Endothelial cell of umbilical vein (primary cell): ENCODE results near the gene GDPD3. TPM values are rescaled to one million over a fixed set of nuclear protein-coding genes. Genes with fewer than 3 reads are reported as not detected.

Experiments used
- BruUV-seq: library from RNA; stranded (reverse); fragments of 400-500 nt; replicated peaks from 2 replicates; lab custom pipeline; 2021; lab: Mats Ljungman, UMichigan
- CTCF ChIA-PET: fragments of 300-600, 350-600 bp; sonication (Branson Sonifier 250); formaldehyde crosslinking; loops from one replicate; lab custom pipeline; 2021; ENCODE audit warnings: antibody characterized with exemption, inconsistent platforms; lab: Charles Lee
- POLR2A ChIA-PET: fragments of 300-600, 350-600 bp; sonication (Branson Sonifier 250); formaldehyde crosslinking; loops from one replicate; lab custom pipeline; 2021; ENCODE audit warnings: antibody characterized with exemption, inconsistent platforms; lab: Charles Lee
- DNase-seq: peaks from one replicate; pipeline ENCODE4 v3.0.0-alpha.2; 2011; ENCODE audit warnings: low read depth, low spot score
- FAIRE-seq: peaks from 2 replicates; lab custom pipeline; 2011; peaks lifted over from hg19 to GRCh38; lab: Jason Lieb, UNC
- H2AFZ ChIP-seq: 2 replicates; pipeline ENCODE4 v1.6.0; 2012; ENCODE audit warnings: low read depth, low read length, control low read depth, inconsistent platforms
- H3K27ac ChIP-seq: 2 replicates; pipeline ENCODE4 v1.5.1; 2011; ENCODE audit warnings: low read depth, mild to moderate bottlenecking, control low read depth, low read length, moderate library complexity; ENCODE audit not compliant: insufficient read depth
- H3K27me3 ChIP-seq, 2 experiments: 2 replicates each; pipeline versions ENCODE4 v1.6.0 to v1.6.1; 2011; ENCODE audit warnings: low read length in 2 of 2, mixed read lengths in 1 of 2; ENCODE audit not compliant: control insufficient read depth in 2 of 2, insufficient read depth in 2 of 2
- H3K36me3 ChIP-seq, 2 experiments: 2 replicates in 1 of 2; 3 replicates in 1 of 2; pipeline ENCODE4 v1.5.1; 2011; ENCODE audit warnings: low read length in 2 of 2, mild to moderate bottlenecking in 1 of 2, moderate library complexity in 1 of 2; ENCODE audit not compliant: control insufficient read depth in 2 of 2, insufficient read depth in 2 of 2; ENCODE audit errors: extremely low read depth in 1 of 2
- H3K4me1 ChIP-seq: 3 replicates; pipeline ENCODE4 v1.5.1; 2011; ENCODE audit warnings: mild to moderate bottlenecking, low read length; ENCODE audit not compliant: control insufficient read depth, insufficient read depth; ENCODE audit errors: extremely low read depth
- H3K4me2 ChIP-seq: 2 replicates; pipeline ENCODE4 v1.6.1; 2011; ENCODE audit warnings: low read length, control low read depth, mixed read lengths; ENCODE audit not compliant: insufficient read depth
- H3K4me3 ChIP-seq, 3 experiments: fragments of 200-600 bp in 1 of 3; sonication (generic), shearing (Covaris generic) in 1 of 3; replicated peaks in 1 of 3; 2 replicates each; pipeline ENCODE4 v1.5.1; 2011 to 2016; ENCODE audit warnings: control low read depth in 3 of 3, low read length in 3 of 3, mild to moderate bottlenecking in 2 of 3, inconsistent platforms in 1 of 3, low read depth in 1 of 3, moderate library complexity in 1 of 3; ENCODE audit not compliant: insufficient read depth in 1 of 3
- H3K79me2 ChIP-seq: 2 replicates; pipeline ENCODE4 v1.6.0; 2012; ENCODE audit warnings: low read length, inconsistent platforms; ENCODE audit not compliant: control insufficient read depth, insufficient read depth
- H3K9ac ChIP-seq: replicated peaks from 2 replicates; pipeline ENCODE3; 2011; ENCODE audit warnings: low read length, control low read depth; ENCODE audit not compliant: insufficient read depth; ENCODE audit errors: extremely low read depth
- H3K9me1 ChIP-seq: replicated peaks from 3 replicates; pipeline ENCODE4 v1.6.0; 2011; ENCODE audit warnings: mild to moderate bottlenecking, low read length; ENCODE audit not compliant: control insufficient read depth, insufficient read depth; ENCODE audit errors: extremely low read depth
- H3K9me3 ChIP-seq: replicated peaks from 2 replicates; pipeline ENCODE4 v1.5.1; 2012; ENCODE audit warnings: low read length, inconsistent platforms; ENCODE audit not compliant: control insufficient read depth, insufficient read depth
- H4K20me1 ChIP-seq: replicated peaks from 2 replicates; pipeline ENCODE3; 2011; ENCODE audit warnings: mild to moderate bottlenecking, low read length; ENCODE audit not compliant: control insufficient read depth, insufficient read depth; ENCODE audit errors: extremely low read depth
- FOS ChIP-seq: IDR thresholded peaks from 2 replicates; pipeline ENCODE4 v1.6.1; 2011; ENCODE audit warnings: mild to moderate bottlenecking, low read length, moderate library complexity, borderline replicate concordance; ENCODE audit not compliant: insufficient read depth
- JUN ChIP-seq: IDR thresholded peaks from 2 replicates; pipeline ENCODE4 v1.6.1; 2011; ENCODE audit warnings: borderline replicate concordance, low read depth; ENCODE audit not compliant: insufficient read length, insufficient read depth
- MAX ChIP-seq: IDR thresholded peaks from 2 replicates; pipeline ENCODE4 v1.6.1; 2011; ENCODE audit not compliant: insufficient read depth, insufficient read length
- MYC ChIP-seq: IDR thresholded peaks from one replicate; pipeline ENCODE4 v1.6.1; 2011; ENCODE audit warnings: mild to moderate bottlenecking, low read depth, low read length
- POLR2A ChIP-seq: IDR thresholded peaks from 2 replicates; pipeline ENCODE4 v1.6.1; 2012; ENCODE audit warnings: low read depth, mild to moderate bottlenecking, control low read depth, low read length
- POLR2AphosphoS5 ChIP-seq: IDR thresholded peaks from 2 replicates; pipeline ENCODE4 v1.6.1; 2012; ENCODE audit warnings: low read depth, mild to moderate bottlenecking, control low read depth, low read length, moderate library complexity; ENCODE audit not compliant: insufficient read depth
- dilution Hi-C: fragments of 300-500 bp; cut with MboI; formaldehyde crosslinking; loops from one replicate; pipeline ENCODE4 v1.15.0; 2019; ENCODE audit warnings: low sequenced_read_pairs; ENCODE audit not compliant: extremely low pct_ligation_motif_present
- intact Hi-C: fragments of 100-400 bp; cut with micrococcal nuclease; formaldehyde crosslinking; loops from one replicate; pipeline ENCODE4 v1.10.0; 2022
- polyA plus RNA-seq, 4 experiments: library from polyadenylated mRNA; depleted of rRNA in 3 of 4; stranded (reverse) in 3 of 4; unstranded in 1 of 4; fragments of >200 nt; gene quantifications; 2 replicates each; pipeline versions ENCODE4 v1.2.1 to v1.2.3, GENCODE V29; 2011 to 2012; ENCODE audit warnings: missing spikeins in 1 of 4
- total RNA-seq: library from RNA; stranded (reverse); gene quantifications from 2 replicates; pipeline ENCODE4 v1.2.3, GENCODE V29; 2021

Gene GDPD3
- total and polyA plus RNA-seq, 2 donors (not counting 3 experiments of a cell fraction or from before 2014, with no cell fraction given): 8.0 to 18.6 TPM

- intact Hi-C loops (loop anchor here (1.0 to 2.0 kb wide), 5 partner anchors 9 to 592 kb away; partner anchors contain the start of genes FBRS and PPP4C), dilution Hi-C loops (no loop called here)
- Histone ChIP-seq H3K9me3 (no peaks in the 10 kb centered on the region), H4K20me1 (no peaks in the 10 kb centered on the region), H3K36me3 (peaks cover 20 to 34% of the 10 kb centered on the region in 2 experiments), H3K4me2 (peak overlapping the region; percentile 91), H3K4me1 (peaks cover 29% of the 10 kb centered on the region), H3K27me3 (no peaks in the 10 kb centered on the region), H3K9ac (peak overlapping the region; percentile 82), H3K79me2 (peaks cover 46% of the 10 kb centered on the region), H2AFZ (no peak overlapping the region), H3K4me3 (peak overlapping the region; percentile 71 to 95 (median 91)), H3K27ac (peak overlapping the region; percentile 78), H3K9me1 (no peaks in the 10 kb centered on the region)
- ChIA-PET CTCF (interaction anchor here (0.6 to 4.5 kb wide), 15 partner anchors 8 to 344 kb away, joined by 3 to 53 read pairs (median 3); partner anchors contain the start of genes PPP4C, TBX6 and ZNF48), POLR2A (interaction anchor here (0.7 to 2.8 kb wide), 7 partner anchors 9 to 364 kb away, joined by 3 to 21 read pairs (median 4); partner anchors contain the start of genes DCTPP1, PPP4C, SEZ6L2 and TBX6)
- no peak for DNase-seq
- peak; percentile 44 for FAIRE-seq
- BruUV-seq: TSS peak; percentile 57
- TF ChIP-seq FOS (peak; percentile 35), MYC (no peak)
Observed at GRCh38 chr16:30065943-30066760, 47.2 kb downstream of the GDPD3 start.

GRCh38 chr16:30065102-30065942 lies 48.0 kb downstream of the GDPD3 start, which contains the start of gene ALDOA:
Gene ALDOA, plus strand, starts transcription at chr16:30065760. Its CDS starts 1,138 bp downstream, at chr16:30066898.
- DNase-seq (peak; percentile 99), FAIRE-seq (peak; percentile 96)
- no peaks in the 10 kb centered on the region for H3K27me3 ChIP-seq
- peaks cover 17 to 28% of the 10 kb centered on the region in 2 experiments for H3K36me3 ChIP-seq
- ChIA-PET POLR2A (interaction anchor here (0.7 to 2.8 kb wide), 7 partner anchors 10 to 365 kb away, joined by 3 to 21 read pairs (median 4); partner anchors contain the start of genes DCTPP1, PPP4C, SEZ6L2 and TBX6), CTCF (interaction anchor here (0.9 to 4.5 kb wide), 13 partner anchors 9 to 344 kb away, joined by 3 to 53 read pairs (median 3); partner anchors contain the start of genes PPP4C, TBX6 and ZNF48)
- H3K9ac ChIP-seq: peak within 1 kb of the TSS; percentile 82
- peak within 1 kb of the TSS; percentile 91 for H3K4me2 ChIP-seq
- intact Hi-C loops (loop anchor here (1.0 to 2.0 kb wide), 5 partner anchors 10 to 593 kb away; partner anchors contain the start of genes FBRS and PPP4C), dilution Hi-C loops (no loop called here)
- H4K20me1 ChIP-seq: no peaks in the 10 kb centered on the region
- H2AFZ ChIP-seq: no peak within 1 kb of the TSS
- no peaks in the 10 kb centered on the region for H3K9me3 ChIP-seq
- BruUV-seq: no TSS peak
- peaks cover 43% of the 10 kb centered on the region for H3K79me2 ChIP-seq
- peaks cover 29% of the 10 kb centered on the region for H3K4me1 ChIP-seq
- peak within 1 kb of the TSS; percentile 78 for H3K27ac ChIP-seq
- TF ChIP-seq POLR2AphosphoS5 (peak; percentile 88), MAX (no peak), MYC (no peak), FOS (peak; percentile 89), POLR2A (peak; percentile 98), JUN (peak; percentile 40)
- H3K4me3 ChIP-seq: peak within 1 kb of the TSS; percentile 71 to 95 (median 91)
- H3K9me1 ChIP-seq: no peaks in the 10 kb centered on the region
